ENCODE data around the gene TARS2.

- TF ChIP-seq POLR2A (IDR thresholded peaks at IDR 0.05; ENCODE audit: extremely low read depth, insufficient read length) (no peak), MAX (IDR thresholded peaks at IDR 0.05; ENCODE audit: low read depth, low read length) (no peak), CTCF (IDR thresholded peaks at IDR 0.05; ENCODE audit: low read depth, low read length) (no peak), MYC (IDR thresholded peaks at IDR 0.05; ENCODE audit: low read depth, low read length) (no peak)
Observed at GRCh38 chr1:150474869-150475268, 12.3 kb upstream of the TARS2 start.

All from NB4 (cell line).